Lower lobe of right lung (tissue), 2 donors: ENCODE results near the gene TUBB6. TPM values are rescaled to one million over a fixed set of nuclear protein-coding genes. Genes with fewer than 3 reads are reported as not detected.
A peak's percentile ranks its signal among the peaks of the same experiment; 100 is the strongest.

Source experiments
- ATAC-seq, 2 donors: fragments of 200-7000 bp; cut with Tn5 transposase; one replicate each; pipeline ENCODE4 v1.9.1; 2020 to 2022; ENCODE audit warnings: mild to moderate bottlenecking in 2 of 2, moderate library complexity in 2 of 2
- DNase-seq: peaks from one replicate; pipeline ENCODE4 v3.0.0-alpha.2; 2020
- H3K27ac ChIP-seq: fragments of 200-600 bp; one replicate; pipeline ENCODE4 v1.8.0; 2022
- H3K27me3 ChIP-seq: fragments of 200-600 bp; one replicate; pipeline ENCODE4 v1.8.0; 2022; ENCODE audit warnings: low read depth
- H3K36me3 ChIP-seq: fragments of 200-600 bp; one replicate; pipeline ENCODE4 v1.8.0; 2022; ENCODE audit warnings: mild to moderate bottlenecking
- H3K4me1 ChIP-seq: fragments of 200-600 bp; one replicate; pipeline ENCODE4 v1.8.0; 2022
- H3K4me3 ChIP-seq: fragments of 200-600 bp; one replicate; pipeline ENCODE4 v1.8.0; 2022; ENCODE audit warnings: mild to moderate bottlenecking
- H3K9me3 ChIP-seq: fragments of 200-600 bp; one replicate; pipeline ENCODE4 v1.8.0; 2022
- intact Hi-C: fragments of 100-400 bp; cut with DNase I; formaldehyde crosslinking; loops from one replicate; pipeline ENCODE4 v1.11.0; 2022
- total RNA-seq: library from RNA; stranded (reverse); fragmentation: NEBNext Ultra II Directional; extraction: Animal tissue kit (Norgen Biotek cat#: 25700); gene quantifications from one replicate; pipeline ENCODE4 v1.2.1, GENCODE V29; 2021
- TF ChIP-seq, protein P1 (sequence below): fragments of 200-600 bp; IDR thresholded peaks from one replicate; pipeline ENCODE4 v1.8.0; 2022; ENCODE audit warnings: antibody characterized with exemption, mild to moderate bottlenecking
- donor health status: DM: no; HTN: yes; CAD: no; lungs with severe emphysema.

The TUBB6 gene
- total RNA-seq, 1 donor from 2014 or later, result 92.9 TPM

DNA sequence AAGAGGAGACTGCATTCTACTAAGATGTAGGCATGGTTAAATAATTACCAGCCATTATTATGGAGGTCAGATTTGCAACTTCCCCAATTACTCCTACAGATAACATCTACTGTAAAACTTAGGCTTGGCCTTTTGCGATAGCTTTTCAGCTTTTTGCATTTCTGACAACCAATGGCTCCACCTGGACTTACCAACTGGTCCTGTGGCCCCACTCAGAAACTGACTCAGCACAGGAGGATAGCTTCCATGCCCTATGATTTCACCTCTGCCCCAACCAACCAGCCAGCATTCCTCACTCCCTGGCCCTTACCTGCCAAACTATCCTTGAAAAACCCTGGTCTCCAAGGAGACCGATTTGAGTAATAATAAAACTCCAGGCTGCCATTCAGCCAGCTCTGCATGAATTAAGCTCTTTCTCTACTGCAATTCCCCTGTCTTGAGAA, 28.2 kb downstream of the TUBB6 start:
- Histone ChIP-seq H3K9me3 (no peaks in the 10 kb centered on the region), H3K4me1 (no peaks in the 10 kb centered on the region), H3K36me3 (peaks cover 78% of the 10 kb centered on the region), H3K4me3 (no peak overlapping the region), H3K27me3 (no peaks in the 10 kb centered on the region), H3K27ac (no peak overlapping the region)
- intact Hi-C loops, result no loop called here
- TF ChIP-seq, protein P1, sequence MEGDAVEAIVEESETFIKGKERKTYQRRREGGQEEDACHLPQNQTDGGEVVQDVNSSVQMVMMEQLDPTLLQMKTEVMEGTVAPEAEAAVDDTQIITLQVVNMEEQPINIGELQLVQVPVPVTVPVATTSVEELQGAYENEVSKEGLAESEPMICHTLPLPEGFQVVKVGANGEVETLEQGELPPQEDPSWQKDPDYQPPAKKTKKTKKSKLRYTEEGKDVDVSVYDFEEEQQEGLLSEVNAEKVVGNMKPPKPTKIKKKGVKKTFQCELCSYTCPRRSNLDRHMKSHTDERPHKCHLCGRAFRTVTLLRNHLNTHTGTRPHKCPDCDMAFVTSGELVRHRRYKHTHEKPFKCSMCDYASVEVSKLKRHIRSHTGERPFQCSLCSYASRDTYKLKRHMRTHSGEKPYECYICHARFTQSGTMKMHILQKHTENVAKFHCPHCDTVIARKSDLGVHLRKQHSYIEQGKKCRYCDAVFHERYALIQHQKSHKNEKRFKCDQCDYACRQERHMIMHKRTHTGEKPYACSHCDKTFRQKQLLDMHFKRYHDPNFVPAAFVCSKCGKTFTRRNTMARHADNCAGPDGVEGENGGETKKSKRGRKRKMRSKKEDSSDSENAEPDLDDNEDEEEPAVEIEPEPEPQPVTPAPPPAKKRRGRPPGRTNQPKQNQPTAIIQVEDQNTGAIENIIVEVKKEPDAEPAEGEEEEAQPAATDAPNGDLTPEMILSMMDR, result no peak
- DNase-seq, result no peak
- ATAC-seq, result peak; percentile 47 to 66

DNA sequence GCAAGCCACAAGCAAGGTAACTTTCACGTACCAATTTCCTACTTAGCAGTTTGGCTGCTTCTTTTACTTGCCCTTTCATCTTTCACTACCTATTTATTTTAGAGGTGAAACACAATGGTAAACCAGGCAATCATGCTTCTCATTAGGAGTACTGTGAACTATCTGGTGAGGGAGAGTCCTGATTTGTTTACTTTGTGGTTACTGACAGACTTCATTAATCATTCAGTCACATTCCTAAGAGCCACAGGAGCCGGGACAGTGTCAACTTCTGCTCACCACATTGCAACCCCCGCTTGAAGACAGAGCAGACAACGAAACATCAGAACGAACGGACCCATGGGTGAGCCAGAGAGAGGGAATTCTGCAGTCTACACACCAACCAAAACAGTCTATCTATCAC, 28.8 kb downstream of the TUBB6 start:
- H3K27ac ChIP-seq, result no peak overlapping the region
- no peaks in the 10 kb centered on the region for H3K27me3 ChIP-seq
- no peaks in the 10 kb centered on the region for H3K9me3 ChIP-seq
- intact Hi-C loops, result no loop called here
- peaks cover 78% of the 10 kb centered on the region for H3K36me3 ChIP-seq
- no peak for DNase-seq
- ATAC-seq, result peak; percentile 27 to 31
- H3K4me3 ChIP-seq, result no peak overlapping the region
- TF ChIP-seq, protein P1, result no peak
- H3K4me1 ChIP-seq, result no peaks in the 10 kb centered on the region

GRCh38 chr18:12338382-12338781, 30.3 kb downstream of the TUBB6 start:
- TF ChIP-seq, protein P1, result no peak
- ATAC-seq (no peak), DNase-seq (no peak)
- no peaks in the 10 kb centered on the region for H3K9me3 ChIP-seq
- H3K27ac ChIP-seq, result no peak overlapping the region
- intact Hi-C loops, result no loop called here
- peaks cover 92% of the 10 kb centered on the region for H3K36me3 ChIP-seq
- H3K27me3 ChIP-seq, result no peaks in the 10 kb centered on the region
- H3K4me1 ChIP-seq, result no peaks in the 10 kb centered on the region
- H3K4me3 ChIP-seq, result no peak overlapping the region

GRCh38 chr18:12340945-12341660, 33.1 kb downstream of the TUBB6 start:
- Histone ChIP-seq H3K36me3 (peaks cover 94% of the 10 kb centered on the region), H3K27ac (no peak overlapping the region), H3K9me3 (no peaks in the 10 kb centered on the region), H3K4me3 (no peak overlapping the region), H3K27me3 (no peaks in the 10 kb centered on the region), H3K4me1 (no peaks in the 10 kb centered on the region)
- TF ChIP-seq, protein P1, result no peak
- intact Hi-C loops, result no loop called here
- no peak for ATAC-seq
- no peak for DNase-seq

- DNase-seq (no peak), ATAC-seq (no peak)
- Histone ChIP-seq H3K4me1 (no peaks in the 10 kb centered on the region), H3K27ac (no peak overlapping the region), H3K27me3 (no peaks in the 10 kb centered on the region), H3K36me3 (peaks cover 97% of the 10 kb centered on the region), H3K9me3 (no peaks in the 10 kb centered on the region), H3K4me3 (no peak overlapping the region)
- TF ChIP-seq, protein P1, result no peak
- intact Hi-C loops, result no loop called here
Observed at GRCh38 chr18:12342661-12343060, 34.6 kb downstream of the TUBB6 start.
